Activated gamma-delta T cell treated with anti-CD3 and anti-CD28 coated beads, Interleukin-2, amount 50 U/mL, for 16 hours (primary cell): ENCODE data around the gene WEE2.
"Not testable (repeated sequence)": the region's sequence is repeated elsewhere in the genome, so short reads cannot be mapped to it uniquely, and the experiment has no call there.

Experiments used
- DNase-seq: peaks from one replicate; pipeline ENCODE4 v3.0.0-alpha.2; 2020; ENCODE audit warnings: low read depth

The WEE2 gene

DNA sequence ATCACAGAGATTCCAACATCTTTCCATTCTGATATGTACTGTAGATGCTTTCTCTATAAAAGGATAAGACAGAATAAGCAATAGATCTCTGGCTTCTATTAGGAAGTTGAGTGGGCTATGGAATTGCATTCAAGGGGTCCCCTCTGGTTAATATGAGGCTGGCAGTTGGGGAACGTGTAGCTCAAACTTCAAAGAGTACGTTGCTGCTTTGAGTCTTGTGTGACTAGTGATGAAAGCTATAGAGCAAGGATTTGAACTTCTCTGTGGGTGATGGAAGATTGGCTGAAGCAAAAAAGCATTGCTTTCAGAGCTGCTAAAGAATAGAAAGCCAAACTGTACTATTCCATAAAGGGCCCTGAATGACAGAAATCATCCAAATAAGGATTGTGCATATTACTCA is 6.4 kb downstream of the WEE2 start:
- no peak for DNase-seq

DNA sequence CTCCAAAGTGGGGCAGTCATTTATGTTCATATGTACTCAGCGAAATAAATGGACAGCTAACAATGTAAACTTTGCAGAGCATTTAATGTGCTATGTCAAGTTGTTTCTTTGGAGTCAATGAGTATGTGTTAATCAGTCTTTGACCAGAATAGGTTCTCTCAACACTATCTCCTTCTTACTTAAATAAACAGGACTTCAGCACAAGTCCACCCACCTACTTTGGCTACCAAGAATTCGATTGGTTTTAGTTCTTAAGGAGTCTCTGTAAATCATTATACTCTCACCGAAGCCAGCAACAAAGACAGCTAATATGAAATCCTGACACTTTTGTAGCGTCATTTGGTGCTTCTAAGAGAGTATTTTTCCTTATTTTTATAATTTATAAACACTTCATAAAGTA is 6.9 kb downstream of the WEE2 start:
- no peak for DNase-seq

DNA sequence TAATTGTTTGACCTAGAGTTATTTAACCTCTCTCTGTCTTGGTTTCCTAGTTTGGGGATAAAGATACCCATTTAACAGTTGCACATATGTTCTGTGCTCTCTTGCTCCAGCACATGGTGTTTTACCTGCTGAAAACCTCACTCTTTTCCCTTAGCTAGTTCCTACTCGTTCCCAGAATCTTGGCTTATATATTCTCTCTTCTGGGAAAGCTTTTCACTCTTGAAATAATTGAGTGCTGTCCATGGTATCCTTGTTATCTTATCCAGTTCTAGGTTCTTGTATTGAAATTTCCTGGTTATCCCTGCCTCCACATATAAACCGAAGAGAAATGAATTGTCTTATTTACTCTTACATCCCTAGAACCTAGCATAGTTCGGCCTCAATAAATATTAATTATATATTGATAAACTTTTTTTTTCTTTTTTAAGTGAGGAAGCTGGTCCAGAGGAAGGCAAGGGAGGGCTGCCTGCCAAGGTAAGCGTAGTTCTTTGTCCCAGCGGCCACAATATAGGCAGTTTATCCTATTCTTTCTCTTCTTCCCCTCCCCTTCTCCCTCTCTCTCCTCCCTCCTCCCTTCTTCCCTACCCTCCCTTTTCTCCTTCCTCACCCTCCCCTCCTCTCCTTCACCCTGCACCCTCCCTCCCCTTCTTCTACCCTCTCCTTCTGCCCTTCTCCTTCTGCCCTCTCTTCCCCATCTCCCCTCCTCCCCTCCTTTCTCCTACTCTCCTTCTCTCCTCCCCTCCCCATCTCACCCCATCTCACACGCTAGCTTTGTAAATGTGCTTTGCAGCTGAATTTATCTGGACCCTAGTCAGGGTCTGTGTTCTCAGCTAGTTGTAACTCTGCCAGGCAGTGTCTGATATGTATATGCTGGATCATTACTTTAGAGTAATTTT is 7.9 kb downstream of the WEE2 start:
- no peak for DNase-seq

DNA sequence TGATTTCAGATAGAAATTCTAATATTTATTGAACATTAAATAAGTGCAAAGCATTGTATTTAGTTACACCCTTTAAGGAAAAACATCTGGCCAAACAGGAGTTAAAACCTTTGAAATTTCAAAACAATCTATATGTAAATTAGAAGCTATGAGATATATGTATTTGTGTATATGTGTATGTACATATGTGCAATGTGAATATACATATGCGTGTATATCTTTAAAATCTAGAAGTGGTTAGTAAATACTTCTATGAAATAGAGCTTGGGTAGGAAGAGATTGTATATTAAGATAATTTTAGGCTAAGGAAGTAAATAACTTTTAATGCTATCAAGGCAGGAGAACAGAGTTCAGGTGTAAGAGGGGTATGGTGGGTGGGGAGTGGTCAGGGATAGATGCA is 9.3 kb downstream of the WEE2 start:
- DNase-seq, result no peak

DNA sequence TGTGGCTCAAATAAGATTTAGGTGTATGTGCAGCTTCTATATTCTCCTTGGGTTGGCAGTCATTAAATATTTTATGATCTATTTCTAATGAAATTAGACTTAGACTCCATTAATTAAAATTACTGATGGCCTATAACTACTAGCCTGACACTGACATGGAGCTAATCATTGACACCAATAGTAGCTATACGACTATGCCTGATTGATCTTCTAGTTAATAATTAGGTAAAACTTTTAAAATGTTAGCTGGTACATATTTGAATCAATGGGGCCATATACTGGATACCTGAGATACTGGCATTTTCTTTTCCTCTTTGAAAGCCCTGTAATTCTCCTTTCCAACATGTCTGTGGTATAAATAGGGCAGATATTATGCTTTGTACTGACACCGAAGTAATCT is 14.4 kb downstream of the WEE2 start:
- DNase-seq, result no peak

DNA sequence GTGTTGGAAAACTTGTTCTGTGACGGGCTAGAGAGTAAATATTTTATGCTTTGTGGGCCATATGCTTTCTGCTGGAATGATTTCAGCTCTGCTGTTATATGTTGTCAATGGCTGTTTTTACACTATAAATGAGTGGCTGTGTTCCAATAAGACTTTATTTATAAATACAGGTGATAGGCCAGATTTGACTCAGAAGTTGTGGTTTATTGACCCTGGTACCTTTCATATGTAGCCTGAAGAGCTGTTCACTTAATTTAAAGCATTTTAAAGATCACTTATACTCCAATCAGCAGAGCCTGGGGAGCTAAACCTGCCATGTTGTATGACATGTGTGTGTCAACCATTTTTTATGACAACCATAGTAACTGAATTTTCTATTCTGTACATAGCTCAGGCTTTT is 20.9 kb downstream of the WEE2 start:
- no peak for DNase-seq

DNA sequence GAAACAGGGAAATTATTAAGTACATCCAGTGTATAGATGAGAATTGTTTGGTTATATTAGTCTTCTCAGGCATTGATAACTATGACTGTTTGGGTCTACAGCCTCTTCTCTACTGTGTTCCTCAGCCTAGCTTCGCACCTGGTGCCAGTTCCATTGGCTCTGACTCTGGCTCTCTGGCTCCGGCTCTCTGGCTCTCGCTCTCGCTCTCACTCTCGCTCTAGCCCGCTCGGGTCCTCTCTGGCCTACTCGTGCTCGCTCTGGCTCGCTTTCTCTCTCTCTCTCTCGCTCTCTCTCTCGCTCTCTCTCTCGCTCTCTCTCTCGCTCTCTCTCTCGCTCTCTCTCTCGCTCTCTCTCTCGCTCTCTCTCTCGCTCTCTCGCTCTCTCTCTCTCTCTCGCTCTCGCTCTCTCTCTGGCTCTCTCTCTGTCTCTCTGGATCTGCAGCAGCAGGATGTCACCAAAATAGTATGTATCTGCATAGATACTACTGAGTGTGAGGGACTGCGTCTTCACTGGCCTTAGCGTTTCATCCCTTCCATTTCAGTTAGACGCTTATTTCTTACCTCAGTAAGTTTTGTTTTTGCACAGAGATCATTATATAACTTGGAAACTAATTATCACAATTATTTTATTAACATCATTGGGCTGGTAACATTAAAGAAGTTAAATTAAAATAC is 23.5 kb downstream of the WEE2 start:
- no peak for DNase-seq

DNA sequence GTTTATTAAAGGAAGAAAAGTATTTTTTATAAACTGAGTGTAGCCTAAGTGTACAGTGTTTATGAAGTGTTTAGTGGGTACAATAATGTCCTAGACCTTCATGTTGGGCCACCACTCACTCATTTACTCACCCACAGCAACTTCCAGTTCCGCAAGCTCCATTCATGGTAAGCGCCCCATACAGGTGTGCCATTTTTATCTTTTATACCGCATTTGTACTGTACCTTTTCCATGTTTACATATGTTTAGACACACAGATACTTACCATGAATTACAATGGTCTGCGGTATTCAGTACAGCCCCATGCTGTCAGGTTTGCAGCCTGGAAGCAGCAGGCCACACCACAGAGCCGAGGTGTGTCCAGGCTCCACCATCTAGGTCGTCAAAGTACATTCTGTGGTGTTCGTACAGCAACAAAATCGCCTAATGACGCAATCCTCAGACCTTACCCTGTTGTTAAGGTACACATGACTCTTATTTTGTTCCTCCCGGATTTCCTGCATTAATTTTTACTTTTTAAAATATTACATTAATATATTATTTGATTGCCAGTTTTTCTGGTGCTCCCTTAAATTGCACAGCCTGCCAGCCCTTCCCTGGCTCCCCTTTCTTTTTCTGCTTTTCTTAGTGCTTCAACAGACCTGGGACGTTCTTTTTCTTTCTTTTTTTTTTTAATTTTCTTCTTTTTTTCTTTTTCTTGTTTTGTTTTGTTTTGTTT is 29.1 kb downstream of the WEE2 start:
- DNase-seq, result peak; percentile 7

DNA sequence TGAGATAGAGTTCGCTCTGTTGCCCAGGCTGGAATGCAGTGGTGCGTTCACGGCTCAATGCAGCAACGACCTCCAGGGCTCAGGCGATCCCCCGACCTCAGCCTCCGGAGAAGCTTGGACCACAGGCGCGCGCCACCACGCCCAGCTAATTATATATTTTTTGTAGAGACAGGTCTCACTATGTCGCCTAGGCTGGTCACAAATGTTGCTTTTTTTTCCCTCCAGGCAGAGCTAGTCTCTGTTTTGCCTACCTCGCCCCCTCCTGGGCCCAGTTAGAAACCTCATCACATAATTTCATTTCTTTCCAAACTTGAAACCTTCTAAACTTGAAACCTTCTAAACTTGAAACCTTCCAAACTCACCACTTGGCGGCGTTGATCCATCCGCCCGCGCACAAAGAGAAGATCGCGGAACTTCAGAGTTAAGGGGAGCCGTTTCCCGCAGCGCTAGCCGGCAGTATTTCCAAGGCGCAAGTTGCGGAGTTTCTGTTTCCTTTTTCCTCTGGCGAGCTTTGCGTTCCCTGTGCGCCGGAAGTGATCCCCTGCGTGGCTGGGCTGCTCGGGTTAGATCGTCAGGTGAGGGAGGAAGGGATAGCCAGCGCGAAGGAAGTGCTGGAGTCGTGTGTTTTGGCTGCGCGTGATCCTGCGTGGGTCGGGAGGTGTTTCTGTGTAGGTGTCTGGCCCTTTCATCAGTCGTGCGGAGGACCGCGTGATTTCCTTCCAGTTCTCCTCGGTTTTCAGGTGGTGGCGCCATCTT is 29.9 kb downstream of the WEE2 start, which contains the start of gene SSBP1:
Gene SSBP1 (plus strand): TSS at position 523 of the 756 bp plus-strand sequence. CDS start 809 bp downstream, outside the sequence.
- DNase-seq, result peak; percentile 87

DNA sequence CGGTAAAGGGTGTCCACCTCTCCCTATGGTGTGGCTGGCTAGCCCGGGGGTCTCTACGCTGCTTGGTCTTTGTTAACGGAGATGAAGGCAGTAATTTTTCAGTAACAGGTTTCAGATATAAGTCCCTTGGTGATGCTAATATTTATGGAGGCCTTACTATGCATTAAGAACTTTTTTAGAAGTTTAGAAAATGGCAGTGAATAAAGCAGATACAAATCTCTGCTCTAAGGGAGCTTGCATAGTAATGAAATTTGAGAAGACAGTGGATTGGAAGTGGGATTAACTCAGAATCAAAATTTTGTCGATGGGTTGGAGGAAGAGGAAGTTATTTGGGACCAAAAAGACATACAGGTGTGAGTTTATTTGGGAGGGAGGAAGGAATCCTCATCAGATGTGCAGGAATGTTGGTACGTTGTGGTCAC is 30.4 kb downstream of the WEE2 start:
- no peak for DNase-seq

DNA sequence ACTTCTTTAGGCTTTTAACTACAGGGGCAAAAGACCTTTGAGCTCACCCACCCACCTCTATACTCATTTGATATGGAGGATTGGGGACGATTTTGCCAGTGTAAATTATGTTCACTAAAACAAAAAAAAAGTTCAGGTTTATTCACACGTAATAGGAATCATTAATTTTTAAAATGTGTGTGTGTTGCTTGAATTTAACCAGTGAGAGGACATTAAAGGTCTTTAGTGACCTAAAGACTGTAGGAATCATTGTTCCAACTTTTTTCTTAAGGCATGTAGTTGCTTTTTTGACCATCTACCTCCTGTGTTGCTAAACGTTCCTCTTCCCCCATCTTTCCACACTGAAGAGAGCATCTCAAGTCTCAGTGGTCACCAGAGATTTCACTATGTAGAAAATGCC is 31.1 kb downstream of the WEE2 start:
- DNase-seq, result no peak

DNA sequence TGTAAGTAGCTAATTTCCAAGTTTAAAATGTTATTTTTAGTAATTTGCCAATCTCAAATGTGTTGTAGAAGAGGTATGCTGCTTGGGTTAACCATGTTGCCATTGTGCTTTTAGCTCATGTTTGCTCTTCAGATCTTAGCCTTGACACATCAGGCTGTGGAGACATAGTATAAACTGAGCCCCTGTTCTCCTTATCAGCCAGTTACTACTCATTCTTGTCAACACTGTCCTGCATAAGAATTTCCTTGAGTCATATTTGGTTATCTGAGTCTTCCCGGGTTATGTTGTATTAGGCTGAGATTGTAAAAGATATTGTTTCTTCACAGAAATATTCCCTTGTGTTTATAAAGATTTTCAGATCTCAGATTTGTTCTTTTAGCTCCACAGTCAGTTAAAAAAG is 34.1 kb downstream of the WEE2 start:
- DNase-seq, result no peak

DNA sequence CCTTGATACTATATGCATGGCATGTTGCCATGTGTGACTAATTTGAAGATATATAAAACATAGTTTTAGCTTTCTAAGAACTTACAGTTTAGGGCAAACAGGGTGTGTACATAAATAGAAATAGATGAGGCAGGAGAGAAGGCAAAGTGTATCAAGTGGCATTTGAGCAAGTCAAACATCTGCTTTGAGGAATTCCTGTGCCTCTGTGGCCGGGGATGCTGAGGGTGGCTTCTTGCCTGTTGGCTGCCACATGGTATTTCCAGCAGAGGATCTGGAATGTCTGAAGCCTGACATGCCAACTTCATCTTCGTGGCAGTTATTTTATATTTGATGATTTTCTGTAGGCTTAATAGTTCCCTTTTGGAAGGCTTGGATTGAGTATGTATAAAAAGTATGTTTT is 36.0 kb downstream of the WEE2 start:
- no peak for DNase-seq

DNA sequence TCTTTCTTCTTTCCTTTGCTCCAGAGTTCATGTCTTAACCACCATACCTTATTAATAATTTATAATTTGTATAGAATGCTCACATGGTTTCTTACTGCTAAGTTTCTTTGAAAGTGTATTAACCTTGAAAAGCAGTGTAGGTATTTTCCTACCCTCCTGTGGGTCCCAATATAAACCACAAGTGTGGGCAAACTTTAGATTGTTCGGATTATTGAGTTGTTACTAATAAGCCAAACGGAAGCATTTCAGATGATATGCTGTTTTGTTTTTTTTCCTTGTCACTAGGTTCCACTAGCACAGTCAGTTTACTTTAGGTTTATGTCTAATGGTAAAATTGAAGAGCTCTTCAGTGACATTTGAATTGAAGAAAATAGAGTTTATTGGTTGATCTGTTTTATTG is 40.2 kb downstream of the WEE2 start:
- DNase-seq, result no peak

DNA sequence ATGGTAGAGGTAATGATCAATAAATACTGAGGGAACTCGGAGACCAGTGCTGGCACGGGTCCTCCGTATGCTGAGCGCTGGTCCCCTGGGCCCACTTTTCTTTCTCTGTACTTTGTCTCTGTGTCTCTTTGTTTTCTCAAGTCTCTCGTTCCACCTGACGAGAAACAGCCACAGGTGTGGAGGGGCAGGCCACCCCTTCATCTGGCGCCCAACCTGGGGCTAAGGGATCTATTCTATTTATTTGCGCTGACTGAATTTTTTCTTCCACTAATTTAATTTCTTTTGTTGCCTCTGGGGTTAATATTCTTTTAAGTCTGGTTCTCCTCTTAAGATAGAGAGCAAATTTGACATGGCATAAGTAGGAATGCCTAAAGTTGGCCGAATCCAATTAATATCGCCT is 43.8 kb downstream of the WEE2 start:
- not testable (repeated sequence) for DNase-seq

DNA sequence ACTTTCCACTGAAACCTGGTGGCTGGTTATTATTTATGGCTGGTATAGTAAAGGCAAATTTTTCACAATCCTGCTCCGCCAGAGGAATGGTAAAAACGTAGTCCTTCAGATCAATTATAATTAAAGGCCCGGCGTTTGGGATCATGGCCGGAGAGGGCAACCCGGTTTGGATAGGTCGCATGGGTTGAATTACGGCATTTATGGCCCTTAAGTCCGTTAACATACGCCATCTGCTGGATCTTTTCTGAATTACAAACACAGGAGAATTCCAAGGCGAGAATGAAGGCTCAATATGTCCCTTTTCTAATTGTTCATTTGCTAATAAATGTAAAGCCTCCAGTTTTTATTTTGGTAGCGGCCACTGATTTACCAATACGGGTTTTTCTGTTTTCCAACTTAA is 44.5 kb downstream of the WEE2 start:
- DNase-seq, result no peak

DNA sequence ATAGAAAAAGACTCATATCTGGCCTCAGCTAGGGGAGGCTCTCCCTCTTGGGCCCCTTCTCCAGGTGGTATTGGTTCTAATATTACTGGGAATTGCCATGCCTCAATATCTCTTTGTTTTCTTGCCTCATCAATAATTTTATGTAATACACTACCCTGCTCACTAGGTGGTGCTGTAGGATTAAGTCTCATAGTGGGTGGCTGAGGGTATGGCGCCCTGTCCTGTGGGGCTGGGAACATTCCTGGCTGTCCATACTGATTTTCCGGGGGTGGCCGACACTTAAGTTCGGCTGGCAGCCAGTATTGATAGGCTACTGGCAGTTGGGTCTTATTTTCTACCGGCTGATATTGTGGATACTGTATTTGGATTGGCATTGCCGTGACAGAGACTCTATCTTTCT is 46.8 kb downstream of the WEE2 start:
- no peak for DNase-seq

DNA sequence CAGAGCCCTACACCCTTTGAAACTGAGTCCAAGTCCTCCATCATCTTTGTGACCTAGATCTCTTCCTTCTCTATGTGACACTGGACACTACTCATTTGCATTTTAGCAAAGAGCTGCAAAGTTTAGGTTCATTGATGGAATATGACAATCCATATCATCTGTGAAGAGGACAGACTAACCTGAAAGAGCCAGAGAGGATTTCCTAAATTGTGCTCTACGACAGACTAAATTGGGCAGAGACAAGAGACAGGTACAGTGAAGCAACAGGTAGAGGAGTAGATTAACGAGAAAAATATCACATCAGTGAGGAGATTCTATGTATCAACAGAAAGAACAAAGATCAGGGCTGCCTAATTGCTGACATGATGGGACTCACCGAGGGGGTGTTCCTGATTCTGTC is 55.6 kb downstream of the WEE2 start, which contains the start of gene TAS2R3:
Gene TAS2R3 (plus strand): TSS at position 301 of the 400 bp plus-strand sequence. CDS start 62 bp downstream, at position 363.
- no peak for DNase-seq

DNA sequence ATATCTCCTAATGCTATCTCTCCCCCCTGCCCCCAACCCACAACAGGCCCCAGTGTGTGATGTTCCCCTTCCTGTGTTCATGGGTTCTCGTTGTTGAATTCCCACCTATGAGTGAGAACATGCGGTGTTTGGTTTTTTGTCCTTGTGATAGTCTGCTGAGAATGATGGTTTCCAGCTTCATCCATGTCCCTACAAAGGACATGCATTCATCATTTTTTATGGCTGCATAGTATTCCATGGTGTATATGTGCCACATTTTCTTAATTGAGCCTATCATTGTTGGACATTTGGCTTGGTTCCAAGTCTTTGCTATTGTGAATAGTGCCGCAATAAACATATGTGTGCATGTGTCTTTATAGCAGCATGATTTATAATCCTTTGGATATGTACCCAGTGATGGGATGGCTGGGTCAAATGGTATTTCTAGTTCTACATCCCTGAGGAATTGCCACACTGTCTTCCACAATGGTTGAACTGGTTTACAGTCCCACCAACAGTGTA is 62.0 kb downstream of the WEE2 start:
- DNase-seq, result not testable (repeated sequence)

DNA sequence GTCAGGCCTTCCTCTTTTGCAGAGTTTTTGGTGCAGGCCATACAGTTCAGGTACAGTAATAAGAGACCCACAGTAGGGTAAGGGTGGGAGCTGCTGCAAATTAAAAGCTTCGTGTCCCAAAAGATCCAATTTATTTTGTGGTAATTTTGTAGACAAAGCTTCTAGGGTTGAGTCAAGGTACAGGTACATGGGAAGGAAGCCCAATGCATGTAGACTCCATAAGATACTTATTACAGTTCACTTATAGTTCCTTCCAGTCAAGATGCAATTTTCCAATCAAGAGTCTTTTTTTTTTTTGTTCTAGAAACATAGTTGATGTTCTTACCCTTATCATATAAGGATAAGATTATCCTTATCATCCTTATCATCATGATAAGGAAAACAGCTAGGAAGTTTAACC is 68.2 kb downstream of the WEE2 start, which contains the start of gene TAS2R4:
Gene TAS2R4 (plus strand): TSS at position 301 of the 400 bp plus-strand sequence. CDS start 1,815 bp downstream, outside the sequence.
- no peak for DNase-seq
